GM21619 (cell line): ENCODE measurements around the gene HSD17B2.

Experiments used
- ATAC-seq: cut with Tn5 transposase; IDR thresholded peaks from one replicate; pipeline ENCODE4 v1.9.1; 2021; ENCODE audit not compliant: unreplicated experiment

The HSD17B2 gene

GRCh38 chr16:82047374-82047773 lies 12.3 kb downstream of the HSD17B2 start:
- ATAC-seq: no peak

DNA sequence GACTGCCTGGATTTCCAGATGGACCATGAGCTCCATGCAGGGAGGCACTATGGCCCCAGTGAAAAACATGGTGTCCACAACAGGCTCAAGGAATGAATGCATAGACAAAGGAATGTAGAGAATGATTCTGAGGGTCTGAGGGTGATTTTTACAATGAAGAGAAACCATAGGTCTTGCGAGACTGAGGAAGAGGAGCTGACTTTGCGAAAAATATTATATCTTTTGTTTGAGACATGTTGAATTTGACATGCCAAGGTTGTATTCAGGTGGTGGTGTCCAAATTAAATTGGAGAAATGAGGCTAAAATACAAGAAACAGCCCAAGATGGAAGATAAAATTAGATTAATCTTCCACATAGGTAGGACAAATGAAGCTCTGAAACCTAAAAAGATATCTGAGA lies 12.7 kb downstream of the HSD17B2 start:
- ATAC-seq: no peak

- ATAC-seq: no peak
Observed at GRCh38 chr16:82049484-82049883, 14.4 kb downstream of the HSD17B2 start.

DNA sequence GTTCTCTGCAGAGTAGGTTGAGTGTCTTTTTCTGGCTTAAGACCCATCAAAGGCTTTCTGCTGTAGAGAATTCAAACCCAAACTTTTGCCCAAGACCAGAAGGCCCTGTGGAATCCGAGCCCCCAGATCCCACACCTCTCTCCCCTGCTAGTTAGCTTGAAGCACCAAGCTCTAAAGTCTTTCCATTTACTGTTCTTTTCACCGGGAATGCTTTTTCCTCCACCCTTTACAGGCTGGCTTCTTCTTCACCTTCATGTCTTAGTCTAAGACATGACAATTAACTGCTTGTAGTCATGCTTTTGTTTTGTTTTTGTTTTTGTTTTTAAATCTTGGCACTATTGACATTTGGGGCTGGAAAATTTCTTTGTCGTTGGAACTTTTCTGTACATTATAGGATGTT lies 15.5 kb downstream of the HSD17B2 start:
- no peak for ATAC-seq

- ATAC-seq: no peak
Observed at GRCh38 chr16:82050909-82051357, 15.9 kb downstream of the HSD17B2 start.

DNA sequence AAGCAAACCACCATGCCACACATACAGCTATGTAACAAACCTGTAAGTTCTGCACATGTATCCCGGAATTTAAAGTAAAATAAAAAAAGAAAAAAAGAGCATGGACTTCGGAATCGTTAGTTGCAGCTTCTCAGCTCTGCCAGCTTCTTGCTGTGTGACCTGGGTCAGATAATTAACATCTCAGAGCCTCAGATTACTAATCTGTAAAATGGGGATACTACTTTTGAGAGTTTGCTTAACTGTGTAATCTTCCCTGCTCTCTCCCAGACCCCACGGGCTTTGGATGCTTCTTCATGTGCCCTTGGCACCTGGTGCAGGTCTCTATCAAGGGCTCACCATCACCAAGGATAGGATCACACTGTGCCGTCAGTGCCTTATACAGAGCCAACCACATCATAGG lies 16.6 kb downstream of the HSD17B2 start:
- no peak for ATAC-seq

GRCh38 chr16:82055117-82055516 lies 20.1 kb downstream of the HSD17B2 start:
- ATAC-seq: no peak

DNA sequence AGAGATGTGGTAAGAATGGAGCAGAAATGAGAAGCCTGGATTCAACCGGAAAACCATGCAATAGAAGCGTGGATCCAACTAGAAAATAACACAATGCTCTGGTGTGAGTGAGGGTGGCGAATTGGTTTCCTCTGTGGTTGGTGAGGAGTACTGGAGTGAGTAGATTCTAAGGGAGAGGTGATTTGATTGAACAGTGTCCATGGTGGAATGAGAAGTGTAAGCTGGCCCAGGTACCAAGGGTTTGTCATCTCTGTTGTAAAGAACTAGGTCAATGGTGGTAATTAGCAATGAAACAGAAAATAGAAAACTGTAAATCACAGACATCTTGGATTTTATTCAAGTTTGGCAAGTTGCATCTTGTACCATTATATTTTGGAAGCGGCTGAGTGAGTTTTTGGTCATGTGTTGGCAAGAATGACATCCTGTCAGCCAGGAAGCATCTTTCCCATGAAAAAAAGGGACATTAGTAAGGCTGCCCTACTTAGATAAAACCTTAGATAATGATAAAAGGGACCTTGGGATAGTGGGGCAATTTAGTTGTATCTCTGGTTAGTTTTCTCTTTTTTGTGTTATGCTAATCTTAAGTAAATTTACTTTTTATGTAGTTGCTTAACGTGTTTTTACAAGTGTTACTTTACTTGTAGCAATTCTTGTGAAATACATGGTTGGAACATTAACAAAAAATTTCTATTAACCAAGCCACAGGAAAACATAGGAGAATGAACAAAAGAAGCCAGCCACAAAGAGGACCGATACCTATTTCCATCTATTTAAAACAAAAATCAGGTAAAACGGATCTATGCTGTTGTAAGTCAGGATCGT lies 20.9 kb downstream of the HSD17B2 start:
- no peak for ATAC-seq

- ATAC-seq: no peak
Observed at GRCh38 chr16:82056550-82056896, 21.5 kb downstream of the HSD17B2 start.

GRCh38 chr16:82059161-82059982 lies 24.3 kb downstream of the HSD17B2 start:
- no peak for ATAC-seq

- ATAC-seq: no peak
Observed at GRCh38 chr16:82059983-82060421, 24.9 kb downstream of the HSD17B2 start.

- ATAC-seq: no peak
Observed at GRCh38 chr16:82061861-82062525, 26.9 kb downstream of the HSD17B2 start.

GRCh38 chr16:82062645-82063058 lies 27.6 kb downstream of the HSD17B2 start:
- no peak for ATAC-seq

DNA sequence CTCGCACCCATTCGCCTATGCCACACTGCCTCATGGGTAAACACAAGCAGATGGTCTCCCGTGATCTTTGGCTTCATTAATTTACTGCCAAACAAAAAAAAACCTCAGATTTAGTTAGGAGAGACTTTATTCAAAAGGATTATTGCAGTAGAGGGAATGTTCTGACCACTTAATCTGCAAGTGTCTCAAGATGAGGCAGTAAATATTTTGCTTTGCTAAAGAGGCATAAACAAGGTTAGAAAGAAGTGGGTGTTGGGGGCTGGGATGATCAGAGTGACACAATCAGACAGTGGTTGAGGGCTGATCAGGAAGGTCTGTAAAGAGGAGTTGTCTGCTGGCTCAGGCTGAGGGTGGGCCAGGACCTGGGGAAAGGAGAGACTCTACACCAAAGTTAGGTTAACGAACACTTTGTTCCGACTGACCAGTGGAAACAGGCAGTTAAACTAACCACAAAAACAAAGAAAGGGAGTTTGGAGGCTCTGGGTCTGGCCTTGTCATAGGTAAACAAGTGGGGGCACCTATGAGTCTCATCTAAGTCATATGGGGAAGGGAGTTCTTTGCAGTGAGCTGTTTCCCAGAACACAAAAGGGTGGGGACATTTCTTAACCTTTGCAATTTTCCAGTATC lies 28.5 kb downstream of the HSD17B2 start:
- no peak for ATAC-seq

DNA sequence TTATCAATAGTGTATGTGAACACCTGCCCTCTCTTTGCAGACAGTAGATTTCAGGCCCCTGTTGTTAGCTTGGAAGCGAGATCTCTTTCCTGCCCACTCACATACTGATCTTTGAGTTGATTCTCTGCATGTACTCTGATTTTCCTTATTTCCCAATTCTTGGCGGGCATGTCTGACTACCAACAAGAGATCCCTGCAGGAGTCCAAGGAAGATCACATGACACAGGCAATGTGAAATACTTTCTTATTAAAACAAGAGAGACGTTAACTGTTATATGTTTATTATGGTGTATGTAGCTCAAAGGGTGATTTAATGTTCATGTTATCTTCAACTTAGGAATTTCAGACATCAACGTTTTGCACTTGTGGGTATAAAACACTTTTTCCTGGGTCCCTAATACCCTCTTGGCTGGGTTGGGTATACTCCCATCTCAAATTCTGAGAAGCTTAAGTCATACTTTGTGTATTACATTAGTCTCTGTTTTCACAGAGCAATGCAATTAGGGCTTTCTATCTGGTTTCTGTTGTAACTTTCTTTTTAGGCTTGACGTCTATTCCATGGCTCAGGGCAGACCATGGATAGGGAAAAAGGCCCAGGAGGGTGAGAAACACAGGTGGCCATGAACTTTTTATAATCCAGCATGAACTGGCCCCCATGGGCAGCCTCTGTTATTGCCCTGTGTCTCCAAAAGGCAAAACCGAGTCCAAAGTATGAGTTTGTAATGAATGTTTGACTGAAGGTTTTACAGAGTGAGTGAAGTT lies 32.2 kb downstream of the HSD17B2 start:
- ATAC-seq: no peak

DNA sequence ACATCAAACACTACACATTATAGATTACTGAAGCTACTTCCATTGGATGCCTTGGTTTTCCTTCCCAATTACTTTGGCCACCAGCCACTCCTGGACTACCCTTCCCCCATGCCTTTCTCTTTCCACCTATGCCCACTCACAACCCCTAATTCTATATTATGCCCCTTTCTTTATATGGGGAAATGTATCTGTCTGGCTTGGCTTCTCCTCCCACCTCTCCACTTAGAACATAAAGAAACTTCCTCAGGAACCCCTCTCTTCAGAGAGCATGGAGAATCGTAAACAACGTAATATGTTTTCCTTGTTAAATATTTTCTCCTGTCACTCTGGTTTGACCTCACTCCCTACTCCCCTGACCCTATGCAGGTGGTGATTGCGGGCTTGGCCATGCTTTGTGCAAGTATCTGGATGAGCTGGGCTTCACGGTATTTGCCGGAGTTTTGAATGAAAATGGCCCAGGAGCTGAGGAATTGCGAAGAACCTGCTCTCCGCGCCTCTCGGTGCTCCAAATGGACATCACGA lies 32.8 kb downstream of the HSD17B2 start:
- ATAC-seq: no peak

DNA sequence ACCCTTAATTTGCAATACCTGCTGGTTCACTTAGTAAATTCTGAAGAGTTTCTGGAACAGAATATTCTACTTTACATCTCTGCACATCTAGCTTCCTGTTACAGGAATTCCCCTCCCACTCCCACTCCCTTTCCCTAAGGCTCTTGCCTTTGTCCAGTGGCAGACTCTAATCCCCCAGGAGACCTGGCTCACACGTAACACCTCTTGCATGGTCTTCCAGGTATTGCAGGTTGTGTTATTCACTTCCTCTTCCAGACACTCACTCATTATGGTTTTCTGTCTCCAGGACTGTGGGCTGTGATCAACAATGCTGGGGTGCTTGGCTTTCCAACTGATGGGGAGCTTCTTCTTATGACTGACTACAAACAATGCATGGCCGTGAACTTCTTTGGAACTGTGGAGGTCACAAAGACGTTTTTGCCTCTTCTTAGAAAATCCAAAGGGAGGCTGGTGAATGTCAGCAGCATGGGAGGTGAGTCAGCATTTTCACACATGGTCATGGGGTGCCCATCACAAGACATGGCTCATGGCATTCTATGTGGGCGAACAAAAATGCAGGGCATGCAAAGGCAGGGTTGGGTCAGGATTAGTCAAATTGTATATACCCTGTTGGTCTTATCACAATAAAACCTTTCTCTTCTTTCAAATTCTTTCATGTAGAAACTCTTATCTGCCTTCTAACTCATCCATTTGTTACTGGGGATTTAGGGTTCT lies 35.8 kb downstream of the HSD17B2 start:
- ATAC-seq: no peak

DNA sequence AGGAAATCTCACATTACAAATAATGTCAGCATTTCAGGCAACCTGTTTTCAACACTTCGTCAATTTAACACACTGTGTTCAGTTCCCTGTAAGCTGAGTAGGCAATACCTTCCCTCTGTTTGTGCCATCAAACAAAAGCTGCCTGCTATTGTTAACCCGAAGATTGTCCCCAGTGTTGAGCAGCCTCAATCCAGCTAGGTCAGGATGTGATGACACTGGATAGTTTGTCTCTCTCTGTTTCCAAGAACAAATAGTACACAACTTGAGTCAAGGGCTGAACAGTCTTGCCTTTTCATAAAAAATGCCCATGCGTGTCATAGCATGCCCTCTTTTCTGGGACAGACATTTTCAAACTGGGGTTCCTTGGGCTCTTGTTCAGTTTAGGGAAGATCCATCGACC lies 36.4 kb downstream of the HSD17B2 start:
- ATAC-seq: no peak

DNA sequence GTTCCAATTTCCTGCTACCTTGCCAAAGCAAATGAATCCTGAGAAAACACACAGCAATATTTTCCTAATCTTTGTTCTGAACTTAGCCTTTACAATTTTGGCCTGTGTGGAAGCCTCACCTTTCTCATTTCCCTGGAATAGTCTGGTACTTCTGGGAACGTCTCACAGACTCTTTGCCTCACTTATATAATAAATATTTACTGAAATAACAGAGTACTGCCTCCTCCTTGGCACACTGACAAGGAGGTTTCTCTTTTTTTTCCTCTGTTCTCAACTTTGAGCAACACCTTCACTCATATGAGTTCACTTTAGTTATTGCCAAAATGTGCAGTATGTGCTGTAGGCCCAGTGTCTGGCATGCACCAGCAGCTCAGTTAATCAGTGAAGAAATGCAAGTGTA lies 37.3 kb downstream of the HSD17B2 start:
- ATAC-seq: no peak
